GM13977 (cell line): ENCODE data around the gene FILIP1L.

Experiments
- DNase-seq: peaks from one replicate; pipeline ENCODE4 v3.0.0; 2012; ENCODE audit warnings: low spot score
- in situ Hi-C: fragments of 300-500 bp; cut with MboI; formaldehyde crosslinking; loops from one replicate; pipeline ENCODE4 v1.12.0; 2022; ENCODE audit warnings: low sequenced_read_pairs, low pct_unique_long_range_greater_than_20kb, mixed read lengths, inconsistent platforms; ENCODE audit not compliant: unreplicated experiment
- TF ChIP-seq, protein P1 (sequence below): IDR thresholded peaks from 2 replicates; pipeline ENCODE4 v1.5.1; 2012; ENCODE audit warnings: mild to moderate bottlenecking, control low read depth; ENCODE audit not compliant: insufficient read depth; ENCODE audit errors: extremely low read depth, missing control alignments

Gene FILIP1L

GRCh38 chr3:99921377-99921695 is 193.0 kb downstream of the FILIP1L start:
- TF ChIP-seq, protein P1, sequence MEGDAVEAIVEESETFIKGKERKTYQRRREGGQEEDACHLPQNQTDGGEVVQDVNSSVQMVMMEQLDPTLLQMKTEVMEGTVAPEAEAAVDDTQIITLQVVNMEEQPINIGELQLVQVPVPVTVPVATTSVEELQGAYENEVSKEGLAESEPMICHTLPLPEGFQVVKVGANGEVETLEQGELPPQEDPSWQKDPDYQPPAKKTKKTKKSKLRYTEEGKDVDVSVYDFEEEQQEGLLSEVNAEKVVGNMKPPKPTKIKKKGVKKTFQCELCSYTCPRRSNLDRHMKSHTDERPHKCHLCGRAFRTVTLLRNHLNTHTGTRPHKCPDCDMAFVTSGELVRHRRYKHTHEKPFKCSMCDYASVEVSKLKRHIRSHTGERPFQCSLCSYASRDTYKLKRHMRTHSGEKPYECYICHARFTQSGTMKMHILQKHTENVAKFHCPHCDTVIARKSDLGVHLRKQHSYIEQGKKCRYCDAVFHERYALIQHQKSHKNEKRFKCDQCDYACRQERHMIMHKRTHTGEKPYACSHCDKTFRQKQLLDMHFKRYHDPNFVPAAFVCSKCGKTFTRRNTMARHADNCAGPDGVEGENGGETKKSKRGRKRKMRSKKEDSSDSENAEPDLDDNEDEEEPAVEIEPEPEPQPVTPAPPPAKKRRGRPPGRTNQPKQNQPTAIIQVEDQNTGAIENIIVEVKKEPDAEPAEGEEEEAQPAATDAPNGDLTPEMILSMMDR, result no peak
- no peak for DNase-seq
- in situ Hi-C loops, result no loop called here

- in situ Hi-C loops, result no loop called here
- no peak for DNase-seq
- TF ChIP-seq, protein P1, result no peak
Measured at GRCh38 chr3:99920481-99921376, 193.6 kb downstream of the FILIP1L start.

DNA sequence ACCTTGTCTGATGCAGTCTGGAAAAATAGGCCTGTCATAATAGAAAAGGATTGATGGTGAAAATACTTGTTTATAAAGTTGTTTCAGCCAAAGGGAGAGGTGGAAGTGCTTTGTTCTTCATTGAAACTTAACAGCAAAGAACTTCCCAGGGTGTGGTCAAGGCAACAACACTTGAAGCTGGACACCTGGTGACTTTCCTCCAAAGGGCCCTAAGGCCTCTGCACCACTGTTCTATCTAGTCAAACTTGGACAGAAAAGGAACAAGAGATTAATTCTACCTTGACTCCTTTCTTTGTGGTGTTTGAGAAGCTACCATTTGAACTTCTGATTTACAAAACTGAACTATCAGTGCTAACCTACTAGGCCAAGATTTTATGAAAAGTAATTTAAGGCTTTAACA is 194.6 kb downstream of the FILIP1L start:
- DNase-seq, result no peak
- in situ Hi-C loops, result no loop called here
- TF ChIP-seq, protein P1, result no peak

GRCh38 chr3:99918715-99919114 is 195.6 kb downstream of the FILIP1L start:
- TF ChIP-seq, protein P1, result no peak

GRCh38 chr3:99915906-99916432 is 198.3 kb downstream of the FILIP1L start:
- TF ChIP-seq, protein P1, result no peak
- in situ Hi-C loops, result no loop called here

More at GRCh38 chr3:99918715-99919114, 195.6 kb downstream of the FILIP1L start:
- no peak for DNase-seq
- in situ Hi-C loops, result no loop called here

GRCh38 chr3:99911433-99911832 is 202.9 kb downstream of the FILIP1L start:
- TF ChIP-seq, protein P1, result no peak
- no peak for DNase-seq
- in situ Hi-C loops, result no loop called here

More at GRCh38 chr3:99915906-99916432, 198.3 kb downstream of the FILIP1L start:
- no peak for DNase-seq
